LNCaP clone FGC (cell line): ENCODE data around the gene EVC.

Experiments used
- DNase-seq: peaks from one replicate; pipeline ENCODE4 v3.0.0-alpha.2; 2011; ENCODE audit warnings: low read depth
- H3K4me3 ChIP-seq: 2 replicates; pipeline ENCODE4 v1.5.1; 2011; ENCODE audit warnings: mild to moderate bottlenecking, low read depth, low read length, control low read depth
- TF ChIP-seq, protein P1 (sequence below): IDR thresholded peaks from 2 replicates; pipeline ENCODE4 v1.5.1; 2012; ENCODE audit warnings: mild to moderate bottlenecking; ENCODE audit not compliant: control insufficient read depth, insufficient read depth; ENCODE audit errors: extremely low read depth

EVC gene

DNA sequence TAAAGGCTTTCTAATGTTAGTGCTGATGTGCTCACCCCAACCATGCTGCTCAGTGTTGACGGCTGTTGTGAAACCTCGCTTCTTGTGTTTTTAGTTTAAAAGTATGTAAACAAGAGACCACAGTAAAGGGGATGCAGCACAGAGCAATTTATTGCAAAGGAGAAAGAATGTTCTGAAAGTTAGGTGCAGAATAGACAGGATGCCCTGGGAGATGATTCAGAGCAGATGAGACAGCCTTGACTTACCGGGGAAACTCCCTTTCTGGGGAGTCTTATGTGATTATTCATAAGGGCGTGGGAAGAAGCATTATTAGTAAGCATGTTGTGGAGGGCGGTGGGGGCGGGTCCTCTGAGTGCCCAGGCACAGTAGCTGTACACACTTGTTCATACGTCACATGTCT is 47.7 kb downstream of the EVC start:
- no peak for DNase-seq
- no peak overlapping the region for H3K4me3 ChIP-seq
- TF ChIP-seq, protein P1, sequence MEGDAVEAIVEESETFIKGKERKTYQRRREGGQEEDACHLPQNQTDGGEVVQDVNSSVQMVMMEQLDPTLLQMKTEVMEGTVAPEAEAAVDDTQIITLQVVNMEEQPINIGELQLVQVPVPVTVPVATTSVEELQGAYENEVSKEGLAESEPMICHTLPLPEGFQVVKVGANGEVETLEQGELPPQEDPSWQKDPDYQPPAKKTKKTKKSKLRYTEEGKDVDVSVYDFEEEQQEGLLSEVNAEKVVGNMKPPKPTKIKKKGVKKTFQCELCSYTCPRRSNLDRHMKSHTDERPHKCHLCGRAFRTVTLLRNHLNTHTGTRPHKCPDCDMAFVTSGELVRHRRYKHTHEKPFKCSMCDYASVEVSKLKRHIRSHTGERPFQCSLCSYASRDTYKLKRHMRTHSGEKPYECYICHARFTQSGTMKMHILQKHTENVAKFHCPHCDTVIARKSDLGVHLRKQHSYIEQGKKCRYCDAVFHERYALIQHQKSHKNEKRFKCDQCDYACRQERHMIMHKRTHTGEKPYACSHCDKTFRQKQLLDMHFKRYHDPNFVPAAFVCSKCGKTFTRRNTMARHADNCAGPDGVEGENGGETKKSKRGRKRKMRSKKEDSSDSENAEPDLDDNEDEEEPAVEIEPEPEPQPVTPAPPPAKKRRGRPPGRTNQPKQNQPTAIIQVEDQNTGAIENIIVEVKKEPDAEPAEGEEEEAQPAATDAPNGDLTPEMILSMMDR: no peak

DNA sequence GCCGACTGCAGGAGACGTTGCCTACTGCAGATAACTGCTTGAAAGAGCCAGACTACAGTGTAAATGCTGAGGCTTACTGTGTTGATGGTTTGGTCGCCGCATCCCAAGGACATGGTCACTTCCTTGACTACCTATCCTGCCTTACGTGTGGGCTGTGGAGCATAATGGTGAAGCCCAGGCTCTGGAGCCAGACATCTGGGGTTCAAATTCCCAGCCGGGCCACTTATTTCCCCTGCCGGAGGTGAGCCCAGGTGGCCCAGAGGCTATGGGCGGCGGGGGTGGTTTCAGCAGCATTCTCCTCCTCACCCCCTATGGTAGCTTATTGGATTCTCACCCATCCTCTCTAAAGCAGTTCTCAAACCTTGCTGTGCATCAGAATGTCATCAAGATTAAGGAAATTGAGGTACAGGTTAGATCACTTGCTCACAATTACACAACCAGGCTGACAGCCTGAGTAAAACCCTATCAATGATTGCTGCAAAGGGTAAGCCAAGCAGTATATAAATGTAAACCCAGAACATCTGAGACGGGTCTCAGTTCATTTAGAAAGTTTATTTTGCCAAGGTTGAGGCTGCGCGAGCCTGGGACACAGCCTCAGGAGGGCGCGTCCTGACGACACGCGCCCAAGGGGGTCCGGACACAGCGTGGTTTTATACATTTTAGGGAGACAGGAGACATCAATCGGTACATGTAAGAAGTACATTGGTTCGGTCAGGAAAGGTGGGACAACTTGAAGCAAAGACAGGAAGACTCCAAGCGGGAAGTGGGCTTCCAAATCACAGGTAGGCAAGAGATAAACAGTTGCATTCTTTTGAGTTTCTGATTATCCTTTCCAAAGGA is 48.5 kb downstream of the EVC start:
- H3K4me3 ChIP-seq: no peak overlapping the region
- TF ChIP-seq, protein P1: no peak
- DNase-seq: no peak

DNA sequence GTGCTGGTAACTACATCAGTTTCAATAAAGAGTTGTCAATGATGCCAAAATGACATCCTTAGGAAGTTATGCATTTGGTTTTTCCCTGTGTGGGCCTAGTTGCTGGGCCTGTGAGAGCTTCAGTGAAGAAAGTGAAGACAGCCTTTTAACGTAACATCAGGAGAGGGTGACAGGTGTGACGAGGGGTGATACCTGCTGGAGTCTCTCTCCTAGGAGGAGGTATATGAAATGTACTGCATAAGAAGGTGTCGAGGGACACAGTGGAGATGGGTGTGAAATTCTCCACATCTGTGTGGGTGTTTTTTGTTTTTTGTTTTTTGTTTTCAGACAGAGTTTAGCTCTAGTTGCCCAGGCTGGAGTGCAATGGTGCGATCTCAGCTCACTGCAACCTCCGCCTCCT is 49.2 kb downstream of the EVC start:
- TF ChIP-seq, protein P1: no peak

DNA sequence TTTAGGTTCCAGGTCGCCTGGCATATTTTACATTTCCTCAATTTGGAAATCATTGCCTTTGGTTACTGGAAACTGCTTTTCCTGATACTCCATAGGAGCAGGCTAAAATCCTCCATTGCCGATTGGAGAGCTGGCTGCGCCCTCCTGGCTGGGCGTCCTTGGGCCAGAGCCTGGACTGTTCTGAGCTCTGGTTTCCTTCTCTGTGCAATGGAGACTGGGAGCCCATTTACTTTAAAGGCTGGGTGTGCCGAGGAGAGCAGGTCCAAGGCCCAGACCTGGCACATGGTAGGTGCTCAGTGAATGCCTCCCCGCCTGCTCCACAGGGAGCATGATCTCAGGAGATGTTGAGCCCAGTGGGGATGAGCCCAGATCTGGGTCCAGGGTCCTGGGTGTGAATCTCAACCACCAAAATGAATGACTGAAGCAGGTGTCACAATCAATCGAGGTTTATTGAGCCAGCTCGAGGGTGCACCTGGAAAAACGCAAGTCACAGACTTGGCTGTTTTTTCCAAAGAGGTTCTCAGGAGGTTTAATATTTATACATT is 50.0 kb downstream of the EVC start:
- TF ChIP-seq, protein P1: no peak
- no peak overlapping the region for H3K4me3 ChIP-seq
- no peak for DNase-seq

More for the DNA sequence above, 49.2 kb downstream of the EVC start:
- no peak overlapping the region for H3K4me3 ChIP-seq
- DNase-seq: no peak

DNA sequence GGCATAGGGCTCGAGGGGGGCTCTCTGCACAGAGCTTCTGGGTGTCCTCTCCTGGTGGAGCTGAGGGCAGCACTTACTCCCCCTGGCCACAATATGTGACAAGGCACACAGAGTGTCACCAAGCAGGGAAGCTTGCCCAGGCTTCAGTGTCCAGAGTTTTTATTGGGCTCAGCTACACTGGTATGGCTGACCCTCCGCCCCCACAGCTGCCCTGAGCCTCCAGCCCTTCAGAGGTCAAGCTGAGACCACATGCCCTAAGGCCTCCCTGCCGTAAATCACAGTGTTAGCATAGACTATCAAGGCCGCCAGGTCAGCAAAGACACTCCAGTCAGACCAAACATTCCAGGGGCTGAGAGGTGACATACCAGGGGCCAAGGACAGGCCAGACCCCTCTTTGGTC is 59.0 kb downstream of the EVC start:
- no peak overlapping the region for H3K4me3 ChIP-seq
- TF ChIP-seq, protein P1: no peak
- DNase-seq: no peak

DNA sequence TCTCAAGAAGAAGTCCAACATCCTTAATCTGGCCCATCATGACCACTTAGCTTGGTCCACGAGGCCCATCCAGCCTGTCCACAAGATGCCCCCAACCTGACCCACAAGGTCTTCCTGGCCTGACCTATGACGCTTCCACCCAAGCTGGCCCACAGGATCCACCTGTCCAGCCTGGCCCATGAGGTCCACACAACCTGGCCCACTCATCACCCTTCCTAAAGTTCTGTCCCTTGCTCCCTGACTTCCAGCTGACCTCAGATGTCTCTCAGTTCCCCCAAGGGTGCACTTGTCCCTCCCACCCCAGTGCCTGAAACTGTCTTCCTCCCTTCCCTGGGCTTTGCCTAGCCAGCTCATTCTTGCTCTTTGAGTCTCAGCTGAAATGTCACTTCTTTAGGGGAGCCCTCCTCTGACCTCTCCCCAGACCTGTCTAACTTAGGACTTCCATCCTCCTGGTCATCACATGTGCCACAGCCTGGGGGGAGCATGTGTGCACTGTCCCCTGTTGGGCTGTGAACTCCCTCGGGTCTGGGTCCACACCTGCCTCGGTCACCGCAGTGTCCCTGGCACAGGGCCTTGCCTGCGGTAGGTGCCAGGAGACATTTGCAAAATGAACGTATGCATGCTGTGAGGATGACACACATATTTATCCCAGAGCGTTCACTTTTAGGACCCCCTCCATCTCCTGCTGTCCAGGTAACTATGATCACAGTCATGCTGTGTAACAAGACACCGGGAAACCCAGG is 61.7 kb downstream of the EVC start:
- no peak for DNase-seq
- TF ChIP-seq, protein P1: no peak
- no peak overlapping the region for H3K4me3 ChIP-seq

DNA sequence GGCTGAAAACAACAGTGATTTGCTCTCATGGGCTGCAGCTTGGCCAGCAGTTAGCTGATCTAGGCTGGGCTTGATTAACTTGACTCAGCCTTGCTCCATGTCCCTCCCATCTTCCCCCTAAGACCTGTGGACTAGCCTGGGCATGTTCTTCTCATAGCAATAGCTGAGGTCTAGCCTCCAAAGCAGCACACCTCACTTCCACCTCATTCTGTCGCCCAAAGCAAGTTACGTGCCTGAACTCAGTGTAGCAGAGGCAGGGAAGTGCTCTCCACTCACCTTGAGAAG is 62.2 kb downstream of the EVC start:
- no peak for DNase-seq
- H3K4me3 ChIP-seq: no peak overlapping the region
- TF ChIP-seq, protein P1: no peak
